Central memory CD8-positive, alpha-beta T cell (primary cell): ENCODE measurements around the gene BSN.

Experiments
- ATAC-seq: fragments of 150-1000 bp; cut with Tn5 transposase; replicated peaks from 2 replicates; pipeline ENCODE4 v1.10.0; 2022; ENCODE audit warnings: mild to moderate bottlenecking, moderate FRiP score, moderate number of reproducible peaks; ENCODE audit not compliant: poor library complexity, severe bottlenecking; ENCODE audit errors: extremely low read depth
- DNase-seq, 2 donors: peaks; one replicate each; pipeline ENCODE4 v3.0.0; 2021; ENCODE audit warnings: low spot score in 2 of 2
- H3K27ac Mint-ChIP-seq: one replicate; pipeline ENCODE4 v1.8.0; 2022; ENCODE audit warnings: low read depth, mild to moderate bottlenecking, moderate library complexity, mixed read lengths
- H3K27me3 Mint-ChIP-seq: one replicate; pipeline ENCODE4 v1.8.0; 2022; ENCODE audit warnings: mixed read lengths
- H3K36me3 Mint-ChIP-seq: one replicate; pipeline ENCODE4 v1.8.0; 2022; ENCODE audit warnings: mild to moderate bottlenecking, moderate library complexity, mixed read lengths; ENCODE audit not compliant: insufficient read depth
- H3K4me1 Mint-ChIP-seq: one replicate; pipeline ENCODE4 v1.8.0; 2022; ENCODE audit warnings: mixed read lengths
- H3K4me3 Mint-ChIP-seq: one replicate; pipeline ENCODE4 v1.8.0; 2022; ENCODE audit warnings: mild to moderate bottlenecking, moderate library complexity, mixed read lengths
- H3K9me3 Mint-ChIP-seq: one replicate; pipeline ENCODE4 v1.8.0; 2022; ENCODE audit warnings: mixed read lengths

The BSN gene

DNA sequence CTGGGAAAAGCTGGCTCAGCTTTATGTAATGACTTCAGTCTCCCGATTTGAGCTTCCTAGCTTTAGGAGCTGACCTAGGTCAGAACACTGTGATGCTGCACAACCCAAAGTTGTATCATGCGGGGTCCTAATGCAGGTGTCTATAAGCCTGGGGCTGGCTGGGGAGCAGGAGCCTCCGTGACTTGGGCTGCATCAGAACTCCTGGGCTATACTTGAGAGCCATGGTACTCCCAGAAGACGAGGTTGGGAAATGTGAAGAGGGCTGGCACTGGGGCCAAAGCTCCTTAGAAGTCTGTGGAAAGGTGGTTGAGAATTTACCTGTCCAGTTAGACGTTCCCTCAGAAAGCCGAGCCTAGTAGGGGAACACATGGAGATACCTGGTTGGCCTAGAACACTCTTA, 57.0 kb downstream of the BSN start:
- no peak for DNase-seq
- H3K27me3 Mint-ChIP-seq = no peaks in the 10 kb centered on the region
- no peaks in the 10 kb centered on the region for H3K4me1 Mint-ChIP-seq
- no peak for ATAC-seq
- no peaks in the 10 kb centered on the region for H3K9me3 Mint-ChIP-seq
- H3K27ac Mint-ChIP-seq = no peak overlapping the region
- H3K36me3 Mint-ChIP-seq = peaks cover 2% of the 10 kb centered on the region
- H3K4me3 Mint-ChIP-seq = no peak overlapping the region

DNA sequence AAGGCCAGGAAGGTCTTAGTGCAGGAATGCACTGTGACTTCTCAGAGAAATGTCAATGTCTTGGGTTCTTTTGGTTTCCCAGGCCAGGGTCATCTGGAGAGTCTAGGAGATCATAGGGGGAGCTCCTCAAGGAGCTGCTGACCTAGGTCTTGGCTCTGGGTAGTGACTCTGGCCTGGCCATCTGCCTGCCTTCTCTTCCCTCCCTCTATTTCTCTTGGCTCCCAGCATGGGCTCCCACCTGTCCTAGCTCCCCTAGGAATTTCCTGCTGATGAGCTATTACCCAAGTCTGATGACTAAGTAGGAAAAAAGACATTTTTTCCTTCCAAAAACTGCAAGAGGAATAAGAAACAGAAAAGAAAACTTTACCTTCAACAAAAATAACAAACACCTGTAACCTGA, 57.4 kb downstream of the BSN start:
- Mint-ChIP-seq H3K4me3 (no peak overlapping the region), H3K4me1 (no peaks in the 10 kb centered on the region), H3K27me3 (no peaks in the 10 kb centered on the region), H3K27ac (no peak overlapping the region), H3K9me3 (no peaks in the 10 kb centered on the region), H3K36me3 (peaks cover 2% of the 10 kb centered on the region)
- ATAC-seq = no peak
- no peak for DNase-seq

DNA sequence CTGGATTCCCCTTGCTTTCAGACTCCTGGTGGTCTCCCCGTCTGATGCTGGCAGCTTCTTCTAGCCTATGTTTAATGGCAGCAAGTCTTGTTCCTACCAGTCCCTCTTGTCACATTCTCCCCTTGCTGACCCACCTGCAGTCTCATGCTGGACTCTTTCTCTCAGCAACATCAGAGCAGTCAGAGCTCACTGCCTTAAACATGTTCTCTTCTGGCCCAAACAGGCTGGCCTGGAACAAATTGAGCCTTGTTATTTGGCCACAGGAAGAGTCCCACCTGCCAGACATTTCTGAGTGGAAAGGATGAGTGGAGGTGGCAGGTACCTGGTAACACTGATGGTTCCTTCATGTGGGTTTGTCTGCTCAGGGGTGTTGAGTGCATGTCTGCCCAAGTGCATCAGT, 60.7 kb downstream of the BSN start:
- no peak for DNase-seq
- Mint-ChIP-seq H3K36me3 (peaks cover 2% of the 10 kb centered on the region), H3K9me3 (no peaks in the 10 kb centered on the region), H3K27ac (no peak overlapping the region), H3K27me3 (no peaks in the 10 kb centered on the region), H3K4me1 (no peaks in the 10 kb centered on the region), H3K4me3 (no peak overlapping the region)
- ATAC-seq = no peak

DNA sequence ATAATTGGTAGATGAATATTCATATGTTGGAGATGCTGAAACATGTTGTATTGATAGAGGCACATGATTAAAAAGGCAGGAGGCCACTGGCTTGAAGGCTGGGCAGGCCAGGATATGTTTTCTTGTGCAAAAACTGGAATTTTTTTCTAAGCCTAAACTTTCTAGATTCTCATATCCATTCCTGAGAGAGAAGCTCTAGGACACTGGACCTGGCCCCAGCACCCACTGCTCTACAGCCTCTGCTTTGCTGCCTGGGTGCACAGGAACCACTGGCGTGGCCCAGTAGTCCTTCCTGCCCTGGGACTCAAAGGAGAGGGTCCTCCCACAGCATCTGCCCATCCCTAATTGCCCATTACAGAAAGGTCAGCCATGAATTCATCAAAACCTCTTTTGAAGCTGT, 61.8 kb downstream of the BSN start:
- Mint-ChIP-seq H3K27me3 (no peaks in the 10 kb centered on the region), H3K36me3 (peaks cover 2% of the 10 kb centered on the region), H3K4me1 (no peaks in the 10 kb centered on the region), H3K4me3 (no peak overlapping the region), H3K9me3 (no peaks in the 10 kb centered on the region), H3K27ac (no peak overlapping the region)
- ATAC-seq (no peak), DNase-seq (no peak)

DNA sequence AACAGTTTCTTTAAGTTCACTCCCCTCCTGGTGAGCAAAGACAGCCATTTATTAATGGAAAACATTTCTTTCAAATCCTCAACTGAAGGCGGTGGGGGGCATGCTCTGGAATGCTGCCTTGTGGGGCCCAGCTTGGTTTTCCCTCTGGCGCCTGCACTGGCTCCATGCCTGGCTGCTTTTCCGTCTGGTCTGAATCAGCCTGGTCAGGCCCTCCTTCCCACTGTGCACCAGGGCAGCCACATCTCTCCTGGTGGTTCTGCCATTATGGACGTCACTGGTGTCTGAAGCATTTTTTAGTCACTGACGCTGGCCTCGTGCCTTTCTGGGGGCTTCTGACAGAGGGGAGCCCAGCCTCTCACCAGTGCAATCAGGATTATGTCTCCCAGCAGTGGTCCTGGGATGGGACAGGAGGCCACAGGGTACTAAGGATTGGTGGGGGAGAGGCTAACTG, 62.2 kb downstream of the BSN start:
- no peak overlapping the region for H3K4me3 Mint-ChIP-seq
- peaks cover 2% of the 10 kb centered on the region for H3K36me3 Mint-ChIP-seq
- no peak for DNase-seq
- no peaks in the 10 kb centered on the region for H3K9me3 Mint-ChIP-seq
- no peak for ATAC-seq
- no peaks in the 10 kb centered on the region for H3K27me3 Mint-ChIP-seq
- H3K4me1 Mint-ChIP-seq = no peaks in the 10 kb centered on the region
- no peak overlapping the region for H3K27ac Mint-ChIP-seq

DNA sequence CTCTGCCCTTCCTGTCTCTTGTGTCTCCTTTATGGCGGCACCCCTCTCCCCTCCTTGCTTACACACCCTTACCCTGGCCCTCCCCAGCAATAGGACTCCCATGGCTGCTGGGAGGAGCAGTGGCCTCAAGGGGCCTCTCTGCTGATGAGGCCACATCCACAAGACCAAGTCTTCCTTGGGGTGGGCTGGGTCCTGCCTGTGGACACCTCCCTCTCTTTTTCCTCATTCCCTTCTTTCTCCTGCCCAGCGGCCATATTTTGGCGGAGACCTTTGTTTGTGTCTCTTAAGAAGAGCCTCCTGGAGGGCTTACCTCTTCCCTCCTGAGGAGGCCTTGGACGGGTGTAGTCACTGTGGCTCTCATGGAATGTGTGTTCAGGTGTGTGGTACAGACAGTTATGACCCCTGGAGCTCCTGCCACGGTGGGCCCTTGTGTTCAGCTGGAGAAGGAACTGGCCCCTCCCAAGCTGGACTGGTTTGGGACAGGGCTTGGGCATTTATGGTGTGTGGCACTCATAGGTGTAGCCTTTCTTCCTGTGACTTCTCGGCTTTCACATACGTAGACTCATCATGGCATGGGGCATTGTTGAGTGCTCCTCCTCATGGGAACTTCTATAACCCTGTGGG, 63.2 kb downstream of the BSN start:
- H3K9me3 Mint-ChIP-seq = no peaks in the 10 kb centered on the region
- no peaks in the 10 kb centered on the region for H3K27me3 Mint-ChIP-seq
- no peak overlapping the region for H3K27ac Mint-ChIP-seq
- ATAC-seq (no peak), DNase-seq (no peak)
- H3K4me1 Mint-ChIP-seq = no peaks in the 10 kb centered on the region
- no peak overlapping the region for H3K4me3 Mint-ChIP-seq
- H3K36me3 Mint-ChIP-seq = no peaks in the 10 kb centered on the region

DNA sequence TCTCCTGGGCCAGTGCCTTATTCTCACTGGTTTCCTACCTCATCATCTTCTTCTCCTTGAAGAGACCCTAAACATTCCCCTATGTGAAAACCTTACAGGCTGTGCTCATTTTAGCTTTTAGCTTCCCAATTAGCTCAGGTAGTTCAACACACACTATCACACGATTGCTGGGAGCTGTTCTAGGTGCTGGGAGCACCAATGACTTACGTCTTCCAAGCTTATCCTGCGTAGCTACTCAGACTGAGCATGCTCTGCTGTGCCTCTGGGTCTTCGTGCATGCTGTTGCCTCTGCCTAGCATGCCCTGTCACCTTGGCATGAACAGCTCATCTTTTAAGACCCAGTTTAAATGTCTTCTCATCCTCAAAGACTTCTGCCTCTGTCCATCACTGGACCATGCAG, 64.1 kb downstream of the BSN start:
- no peak overlapping the region for H3K27ac Mint-ChIP-seq
- DNase-seq = no peak
- H3K27me3 Mint-ChIP-seq = no peaks in the 10 kb centered on the region
- H3K36me3 Mint-ChIP-seq = no peaks in the 10 kb centered on the region
- no peak for ATAC-seq
- H3K9me3 Mint-ChIP-seq = no peaks in the 10 kb centered on the region
- no peak overlapping the region for H3K4me3 Mint-ChIP-seq
- H3K4me1 Mint-ChIP-seq = no peaks in the 10 kb centered on the region

DNA sequence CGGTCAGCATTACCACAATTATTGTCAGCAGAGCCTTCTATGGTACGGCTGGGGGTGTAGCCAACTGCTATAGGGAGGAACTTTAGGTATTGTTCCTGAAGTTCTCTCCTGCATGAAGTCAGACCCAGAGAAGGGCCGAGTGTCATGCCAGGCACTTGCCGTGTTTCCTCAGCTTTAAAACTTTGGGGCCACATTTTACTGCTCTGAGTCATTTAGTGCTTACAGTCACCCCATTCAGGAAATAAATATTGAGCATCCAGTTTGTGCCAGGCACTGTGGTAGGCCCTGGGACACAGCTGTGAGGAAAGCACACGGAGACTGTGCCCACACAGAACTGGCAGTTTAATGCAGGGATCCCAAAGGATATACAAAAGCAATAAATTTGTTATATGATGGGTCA, 65.4 kb downstream of the BSN start:
- H3K36me3 Mint-ChIP-seq = no peaks in the 10 kb centered on the region
- H3K27me3 Mint-ChIP-seq = no peaks in the 10 kb centered on the region
- DNase-seq (no peak), ATAC-seq (no peak)
- H3K27ac Mint-ChIP-seq = no peak overlapping the region
- no peaks in the 10 kb centered on the region for H3K4me1 Mint-ChIP-seq
- H3K9me3 Mint-ChIP-seq = no peaks in the 10 kb centered on the region
- no peak overlapping the region for H3K4me3 Mint-ChIP-seq

DNA sequence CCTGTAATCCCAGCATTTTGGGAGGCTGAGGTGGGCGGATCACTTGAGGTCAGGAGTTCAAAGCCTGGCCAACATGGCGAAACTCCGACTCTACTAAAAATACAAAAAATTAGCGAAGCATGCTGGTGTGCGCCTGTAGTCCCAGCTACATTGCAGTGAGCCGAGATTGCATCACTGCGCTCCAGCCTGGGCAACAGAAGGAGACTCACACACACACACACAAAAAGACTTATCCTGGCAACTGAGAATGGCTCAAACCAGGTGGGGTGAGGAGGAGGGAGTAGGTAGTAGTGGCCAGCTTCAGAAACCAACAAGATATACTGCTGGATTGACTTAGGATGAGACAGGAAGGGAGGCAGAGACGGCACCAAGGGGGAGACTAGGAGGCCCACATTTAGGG, 66.5 kb downstream of the BSN start:
- no peak for ATAC-seq
- Mint-ChIP-seq H3K9me3 (no peaks in the 10 kb centered on the region), H3K4me1 (no peaks in the 10 kb centered on the region), H3K27me3 (no peaks in the 10 kb centered on the region), H3K4me3 (no peak overlapping the region), H3K36me3 (no peaks in the 10 kb centered on the region), H3K27ac (no peak overlapping the region)
- DNase-seq = no peak

DNA sequence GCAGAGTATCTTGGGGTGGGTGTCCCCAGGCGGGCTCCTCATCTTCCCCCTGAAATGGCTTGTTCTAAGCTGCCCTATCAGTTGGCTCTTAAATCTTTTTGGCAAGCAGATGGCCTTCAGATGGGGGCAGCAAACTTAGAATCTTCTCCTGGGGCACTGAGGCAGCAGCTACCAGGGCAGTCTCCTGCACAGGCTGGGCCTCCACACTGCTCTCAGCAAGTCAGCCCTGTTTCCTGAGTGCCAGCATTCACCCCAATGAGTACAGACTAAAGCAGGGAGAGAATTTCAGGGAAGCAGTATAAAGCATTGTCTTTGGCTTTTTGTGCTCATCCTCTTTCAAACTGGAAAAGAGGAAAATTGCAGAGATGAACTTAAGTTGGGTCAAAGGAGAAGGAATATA, 68.8 kb downstream of the BSN start:
- Mint-ChIP-seq H3K9me3 (no peaks in the 10 kb centered on the region), H3K4me1 (peaks cover 6% of the 10 kb centered on the region), H3K4me3 (no peak overlapping the region), H3K36me3 (no peaks in the 10 kb centered on the region), H3K27me3 (no peaks in the 10 kb centered on the region), H3K27ac (no peak overlapping the region)
- ATAC-seq (no peak), DNase-seq (no peak)

DNA sequence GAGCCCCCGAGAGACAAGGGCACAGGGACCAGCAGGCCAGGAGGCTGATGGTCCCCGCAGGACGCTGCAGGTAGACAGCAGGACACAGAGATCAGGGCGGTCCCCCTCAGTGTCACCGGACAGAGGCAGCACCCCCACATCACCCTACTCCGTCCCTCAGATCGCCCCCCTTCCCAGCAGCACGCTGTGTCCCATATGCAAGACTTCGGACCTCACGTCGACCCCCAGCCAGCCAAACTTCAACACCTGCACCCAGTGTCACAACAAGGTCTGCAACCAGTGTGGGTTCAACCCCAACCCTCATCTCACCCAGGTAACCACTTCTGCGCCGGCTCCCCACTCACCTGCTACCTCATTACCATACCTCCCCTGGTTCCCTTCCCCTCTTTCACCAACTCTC, 70.8 kb downstream of the BSN start:
- Mint-ChIP-seq H3K36me3 (no peaks in the 10 kb centered on the region), H3K27ac (no peak overlapping the region), H3K4me3 (no peak overlapping the region), H3K27me3 (peaks cover under 1% of the 10 kb centered on the region), H3K4me1 (peaks cover 6% of the 10 kb centered on the region), H3K9me3 (no peaks in the 10 kb centered on the region)
- DNase-seq (no peak), ATAC-seq (no peak)

DNA sequence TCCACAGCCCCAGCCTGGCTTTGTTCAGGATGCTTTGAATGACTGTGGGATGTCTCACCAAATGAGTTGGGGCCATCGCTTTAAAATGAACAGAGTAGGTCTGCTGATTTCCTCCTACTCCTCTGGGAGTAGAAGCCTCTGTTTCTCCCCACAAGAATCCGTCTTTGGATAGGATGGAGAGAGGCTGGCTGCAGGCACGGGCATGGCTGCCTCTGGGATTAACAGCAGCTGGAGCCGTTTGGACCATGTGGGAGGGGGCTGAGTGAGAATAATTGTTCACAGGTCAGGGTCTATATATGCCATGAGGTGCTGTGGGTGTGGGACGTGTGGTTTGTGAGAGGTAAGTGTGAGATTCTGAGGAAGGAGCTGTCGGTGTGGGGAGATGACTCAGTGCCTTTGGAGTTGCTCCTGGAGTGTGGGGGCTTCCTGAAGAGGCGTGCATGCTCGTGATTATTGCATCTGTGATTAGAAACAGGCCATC, 71.9 kb downstream of the BSN start:
- H3K9me3 Mint-ChIP-seq = no peaks in the 10 kb centered on the region
- H3K27me3 Mint-ChIP-seq = peaks cover 11% of the 10 kb centered on the region
- peak overlapping the region; percentile 58 for H3K27ac Mint-ChIP-seq
- ATAC-seq (no peak), DNase-seq (no peak)
- H3K4me3 Mint-ChIP-seq = no peak overlapping the region
- peaks cover 6% of the 10 kb centered on the region for H3K4me1 Mint-ChIP-seq
- no peaks in the 10 kb centered on the region for H3K36me3 Mint-ChIP-seq

DNA sequence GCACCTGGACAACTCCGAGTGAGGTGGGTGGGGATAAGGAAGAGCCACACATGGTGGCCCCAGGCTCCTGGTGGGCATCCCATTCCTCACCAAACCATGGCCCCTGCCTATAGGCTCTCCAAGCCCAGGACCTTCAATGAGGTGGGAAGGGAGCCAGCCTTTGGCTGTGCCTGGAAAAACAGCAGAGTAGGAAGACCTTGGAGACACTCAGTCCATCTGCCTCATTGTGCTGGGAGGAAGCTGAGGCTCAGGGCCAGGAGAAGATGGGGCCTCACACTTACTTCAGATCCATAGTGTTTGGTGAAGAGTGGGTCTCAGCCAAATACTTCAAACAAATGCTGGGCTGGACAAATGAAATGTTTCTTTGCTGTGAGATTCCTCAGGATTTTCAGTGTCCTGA, 72.5 kb downstream of the BSN start:
- no peak for ATAC-seq
- H3K4me3 Mint-ChIP-seq = no peak overlapping the region
- no peaks in the 10 kb centered on the region for H3K9me3 Mint-ChIP-seq
- H3K27me3 Mint-ChIP-seq = peaks cover 18% of the 10 kb centered on the region
- H3K27ac Mint-ChIP-seq = no peak overlapping the region
- no peak for DNase-seq
- H3K36me3 Mint-ChIP-seq = no peaks in the 10 kb centered on the region
- peaks cover 6% of the 10 kb centered on the region for H3K4me1 Mint-ChIP-seq

DNA sequence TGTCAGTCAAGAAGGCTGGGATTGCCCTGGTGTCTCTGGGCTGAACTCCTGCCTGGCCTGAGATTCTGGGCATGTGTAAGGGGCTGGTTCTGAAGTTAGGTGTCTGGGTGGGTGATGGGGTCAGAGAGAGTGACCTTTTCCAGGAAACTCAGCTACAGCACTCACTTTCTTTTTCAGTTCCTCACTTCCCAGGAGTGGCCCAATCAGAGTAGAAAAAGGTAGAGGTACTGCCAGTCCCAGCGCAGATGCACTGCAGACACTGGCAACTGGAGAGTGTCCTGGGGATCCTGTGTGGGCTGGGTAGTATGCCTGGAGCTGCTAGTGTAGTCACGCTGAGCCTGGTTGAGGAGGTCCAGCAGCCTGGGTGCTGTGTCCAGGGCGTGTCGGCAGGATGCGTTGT, 73.4 kb downstream of the BSN start:
- peaks cover 6% of the 10 kb centered on the region for H3K4me1 Mint-ChIP-seq
- DNase-seq (no peak), ATAC-seq (no peak)
- H3K27ac Mint-ChIP-seq = no peak overlapping the region
- no peaks in the 10 kb centered on the region for H3K9me3 Mint-ChIP-seq
- H3K27me3 Mint-ChIP-seq = peaks cover 26% of the 10 kb centered on the region
- no peak overlapping the region for H3K4me3 Mint-ChIP-seq
- H3K36me3 Mint-ChIP-seq = no peaks in the 10 kb centered on the region
